GM18505 (cell line): ENCODE measurements around the gene MACIR.
A peak's percentile ranks its signal among the peaks of the same experiment; 100 is the strongest.

Experiments
- ATAC-seq: cut with Tn5 transposase; IDR thresholded peaks from one replicate; pipeline ENCODE4 v1.9.1; 2021; ENCODE audit not compliant: unreplicated experiment
- POLR2A ChIP-seq: IDR thresholded peaks from 4 replicates; pipeline ENCODE4 v1.6.1; 2011; ENCODE audit warnings: borderline replicate concordance; ENCODE audit not compliant: insufficient read depth, insufficient read length; ENCODE audit errors: extremely low read depth

MACIR gene

GRCh38 chr5:103258957-103259704 is 568 bp downstream of the MACIR start:
- peak; percentile 48 for TF ChIP-seq POLR2A
- ATAC-seq: peak; percentile 37

DNA sequence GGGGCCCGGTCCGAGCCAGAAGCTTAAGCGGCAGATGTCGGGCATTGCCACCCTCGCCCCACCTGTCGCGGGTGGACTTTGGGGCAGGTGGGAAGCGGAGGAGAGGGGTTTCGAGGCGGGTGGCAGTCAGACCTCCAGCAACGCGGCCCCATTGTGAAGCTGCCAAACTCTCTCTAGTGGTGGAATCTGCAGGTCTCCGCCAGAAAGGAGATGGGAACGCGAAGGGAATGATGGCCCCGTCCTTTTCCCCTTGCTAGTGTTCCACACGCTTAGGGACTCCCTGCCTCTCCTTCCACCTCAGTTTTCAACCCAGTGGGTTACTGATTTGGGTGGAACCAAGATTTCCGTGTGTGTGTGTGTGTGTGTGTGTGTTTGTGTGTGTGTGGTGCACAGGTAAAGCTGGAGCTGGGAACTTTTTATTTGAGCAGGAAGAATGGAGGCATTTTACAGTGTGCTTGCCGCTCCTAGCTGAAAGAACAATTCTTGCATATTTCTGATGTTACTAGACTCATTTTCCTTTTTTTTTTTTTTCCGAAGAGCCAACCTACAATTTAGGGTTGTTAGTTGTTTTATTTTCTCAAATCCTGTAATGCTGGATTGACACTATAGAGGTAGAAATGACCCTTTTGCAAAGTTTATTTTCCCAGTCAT is 1.3 kb downstream of the MACIR start:
- no peak for ATAC-seq

GRCh38 chr5:103260951-103261350 is 2.4 kb downstream of the MACIR start:
- TF ChIP-seq POLR2A: no peak
- ATAC-seq: peak; percentile 22

More for the DNA sequence above, 1.3 kb downstream of the MACIR start:
- TF ChIP-seq POLR2A: no peak

DNA sequence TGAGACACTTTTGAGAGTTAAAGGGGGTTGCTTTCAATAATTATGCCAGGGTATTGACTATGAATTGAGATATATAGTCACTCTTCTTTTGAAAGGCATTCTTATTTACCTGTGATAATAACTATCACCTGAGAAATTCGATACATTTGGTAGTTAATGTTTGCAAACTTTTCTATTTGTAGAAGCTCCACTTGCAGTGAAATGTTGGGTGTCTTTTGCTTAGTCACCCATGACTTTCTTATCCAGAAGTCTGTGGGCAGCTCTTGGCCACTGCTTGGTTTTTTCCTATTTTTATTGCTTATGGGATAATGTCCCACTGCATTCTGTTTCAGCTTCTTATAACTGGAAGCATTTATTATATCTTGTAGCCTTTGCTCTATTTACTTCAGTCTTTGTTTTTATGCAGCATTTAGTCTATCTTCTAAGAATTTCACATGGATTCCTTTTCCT is 3.9 kb downstream of the MACIR start:
- TF ChIP-seq POLR2A: no peak
- no peak for ATAC-seq

GRCh38 chr5:103263054-103263453 is 4.5 kb downstream of the MACIR start:
- ATAC-seq: no peak

GRCh38 chr5:103264508-103264907 is 5.9 kb downstream of the MACIR start:
- no peak for TF ChIP-seq POLR2A
- no peak for ATAC-seq

More at GRCh38 chr5:103263054-103263453, 4.5 kb downstream of the MACIR start:
- TF ChIP-seq POLR2A: no peak

DNA sequence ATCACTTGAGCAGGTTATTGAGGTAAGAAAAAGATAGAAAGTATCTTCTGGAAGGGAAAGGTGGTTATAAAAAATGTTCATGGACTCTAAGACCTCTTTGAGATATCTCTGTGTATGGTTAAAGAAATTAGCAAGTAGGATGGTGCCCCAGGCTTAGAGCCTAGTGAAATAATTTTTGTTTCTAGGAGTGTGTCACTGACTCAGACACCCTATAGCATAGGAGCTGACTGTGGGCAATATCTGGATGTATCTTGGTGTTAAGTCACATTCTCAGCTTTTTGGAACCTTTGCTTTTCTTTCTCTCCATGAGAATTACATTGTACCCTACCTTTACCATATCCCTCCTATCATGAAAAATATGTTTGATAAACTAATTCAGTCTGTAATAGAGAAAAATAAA is 12.0 kb downstream of the MACIR start:
- no peak for ATAC-seq
- no peak for TF ChIP-seq POLR2A

DNA sequence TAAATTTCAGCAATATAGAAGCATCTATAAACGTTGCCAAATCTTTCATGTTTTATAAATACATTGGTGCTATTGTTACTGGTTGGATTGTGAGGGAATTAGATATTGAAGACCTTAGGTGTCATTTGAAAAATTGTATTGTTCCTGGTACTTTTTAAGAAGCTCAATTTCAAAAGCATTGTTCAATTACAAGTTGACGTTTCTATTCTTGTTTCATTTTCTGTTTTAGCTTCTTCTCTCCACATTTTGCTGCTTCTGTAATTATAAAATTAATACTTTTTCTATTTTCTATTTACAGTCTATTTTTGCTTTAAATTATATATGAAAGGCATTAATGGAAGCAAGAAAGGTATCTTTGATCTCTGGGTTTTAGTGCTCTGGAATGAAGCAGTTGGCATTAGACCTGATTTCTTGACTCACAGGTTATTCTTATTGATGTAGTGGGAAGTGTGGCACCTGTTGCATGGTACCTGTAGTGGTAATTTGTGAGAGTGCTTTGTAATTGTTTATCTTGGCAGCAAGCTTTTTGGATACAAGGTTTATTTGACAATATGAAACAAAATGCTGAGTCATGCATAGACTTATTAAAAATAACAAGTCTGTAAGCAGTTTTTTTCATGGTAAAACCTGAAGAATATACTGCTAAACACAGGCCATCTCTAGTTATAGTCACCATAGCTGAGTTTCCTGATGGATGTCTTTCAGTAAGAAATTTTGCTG is 13.2 kb downstream of the MACIR start:
- no peak for ATAC-seq
- no peak for TF ChIP-seq POLR2A

- ATAC-seq: no peak
- TF ChIP-seq POLR2A: no peak
Observed at GRCh38 chr5:103272377-103272776, 13.8 kb downstream of the MACIR start.

GRCh38 chr5:103273952-103274351 is 15.4 kb downstream of the MACIR start:
- no peak for TF ChIP-seq POLR2A
- no peak for ATAC-seq

DNA sequence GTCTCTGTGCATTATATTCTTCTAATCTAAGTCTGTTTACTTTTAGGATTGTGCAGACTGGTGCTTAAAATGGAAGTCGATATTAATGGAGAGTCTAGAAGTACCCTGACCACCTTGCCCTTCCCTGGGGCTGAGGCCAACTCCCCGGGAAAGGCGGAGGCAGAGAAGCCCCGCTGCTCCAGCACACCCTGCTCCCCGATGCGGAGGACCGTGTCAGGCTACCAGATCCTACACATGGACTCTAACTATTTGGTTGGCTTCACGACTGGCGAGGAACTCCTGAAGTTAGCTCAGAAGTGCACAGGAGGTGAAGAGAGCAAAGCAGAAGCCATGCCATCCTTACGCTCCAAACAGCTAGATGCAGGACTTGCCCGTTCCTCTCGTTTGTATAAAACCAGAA is 17.3 kb downstream of the MACIR start:
- ATAC-seq: no peak
- TF ChIP-seq POLR2A: no peak

- no peak for ATAC-seq
- TF ChIP-seq POLR2A: no peak
Observed at GRCh38 chr5:103280967-103281366, 22.4 kb downstream of the MACIR start.

GRCh38 chr5:103283120-103283519 is 24.6 kb downstream of the MACIR start:
- TF ChIP-seq POLR2A: no peak
- ATAC-seq: no peak
